Measurements from ENCODE around the gene DOP1B.

GRCh38 chr21:36125512-36126207, 31.0 kb upstream of the DOP1B start:
- TF ChIP-seq CTCF (conservative IDR thresholded peaks at IDR 0.05; ENCODE audit: low read depth, low read length) (peak; percentile 75), RFX5 (IDR thresholded peaks at IDR 0.05; ENCODE audit: low read depth, low read length) (no peak), SMC3 (IDR thresholded peaks at IDR 0.05; ENCODE audit: low read depth, low read length) (no peak)

Measured in IMR-90 (cell line).